Liver (tissue), 3 donors: Measurements from ENCODE around the gene SNRPF.

Experiments
- EGR1 ChIP-seq, 2 donors: IDR thresholded peaks; 2 replicates each; pipeline ENCODE4 v1.6.1; 2016 to 2018; ENCODE audit warnings: antibody characterized with exemption in 2 of 2, low read depth in 2 of 2
- FOXA1 ChIP-seq: IDR thresholded peaks from 2 replicates; pipeline ENCODE4 v1.6.1; 2016; ENCODE audit warnings: antibody characterized with exemption
- GABPA ChIP-seq, 2 donors: IDR thresholded peaks in 1 of 2; conservative IDR thresholded peaks in 1 of 2; 2 replicates each; pipeline ENCODE4 v1.6.1; 2016; ENCODE audit warnings: antibody characterized with exemption in 2 of 2, mild to moderate bottlenecking in 1 of 2, moderate library complexity in 1 of 2
- JUND ChIP-seq, 2 donors: IDR thresholded peaks; 2 replicates each; pipeline ENCODE4 v1.6.1; 2016; ENCODE audit warnings: antibody characterized with exemption in 2 of 2
- RAD21 ChIP-seq, 2 donors: IDR thresholded peaks; 2 replicates each; pipeline ENCODE4 v1.6.1; 2016; ENCODE audit warnings: antibody characterized with exemption in 2 of 2, mild to moderate bottlenecking in 2 of 2
- RXRA ChIP-seq, 2 donors: IDR thresholded peaks; 2 replicates each; pipeline ENCODE4 v1.6.1; 2017 to 2018; ENCODE audit warnings: antibody characterized with exemption in 2 of 2, mild to moderate bottlenecking in 1 of 2
- SP1 ChIP-seq: IDR thresholded peaks from 2 replicates; pipeline ENCODE4 v1.6.1; 2018; ENCODE audit warnings: antibody characterized with exemption, mild to moderate bottlenecking
- TAF1 ChIP-seq: conservative IDR thresholded peaks from 2 replicates; pipeline ENCODE4 v1.6.1; 2016; ENCODE audit warnings: antibody characterized with exemption, mild to moderate bottlenecking
- YY1 ChIP-seq: IDR thresholded peaks from 2 replicates; pipeline ENCODE4 v1.6.1; 2016; ENCODE audit warnings: antibody characterized with exemption, mild to moderate bottlenecking
- TF ChIP-seq, protein P1 (sequence below): fragments of 150-350 bp; IDR thresholded peaks from 2 replicates; pipeline ENCODE4 v1.5.1; 2017; ENCODE audit warnings: improper control_type of control experiment, low read depth, low read length; ENCODE audit not compliant: missing input control
- TF ChIP-seq, protein P2 (sequence below): IDR thresholded peaks from 2 replicates; pipeline ENCODE4 v1.6.1; 2016; ENCODE audit warnings: antibody characterized with exemption
- TF ChIP-seq, protein P3 (sequence below): IDR thresholded peaks from 2 replicates; pipeline ENCODE4 v1.6.1; 2016; ENCODE audit warnings: antibody characterized with exemption
- TF ChIP-seq, protein P4 (sequence below): IDR thresholded peaks from 2 replicates; pipeline ENCODE4 v1.6.1; 2016; ENCODE audit warnings: antibody characterized with exemption, mild to moderate bottlenecking
- donor health status: healthy.
- donor health status: healthy.

DNA sequence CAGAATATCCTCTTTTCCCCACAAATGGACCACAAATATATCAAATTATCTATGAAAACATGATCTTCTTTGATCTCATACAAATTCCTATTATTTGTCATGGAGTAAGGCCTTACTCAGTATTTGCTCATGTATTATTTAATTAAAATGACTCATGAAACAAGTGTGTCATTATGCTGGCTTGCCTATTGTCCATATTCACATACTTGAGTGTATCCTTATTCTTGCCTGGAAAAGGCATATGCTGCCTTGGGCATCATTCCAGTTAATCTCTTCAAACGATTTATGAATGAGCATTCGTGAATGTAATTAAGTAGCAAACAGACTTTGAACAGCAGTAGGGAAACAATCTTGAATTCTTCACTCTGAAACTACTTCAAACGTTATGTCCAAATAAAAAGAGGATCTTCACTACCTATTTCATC, 22.6 kb upstream of the SNRPF start:
- TF ChIP-seq, protein P1, sequence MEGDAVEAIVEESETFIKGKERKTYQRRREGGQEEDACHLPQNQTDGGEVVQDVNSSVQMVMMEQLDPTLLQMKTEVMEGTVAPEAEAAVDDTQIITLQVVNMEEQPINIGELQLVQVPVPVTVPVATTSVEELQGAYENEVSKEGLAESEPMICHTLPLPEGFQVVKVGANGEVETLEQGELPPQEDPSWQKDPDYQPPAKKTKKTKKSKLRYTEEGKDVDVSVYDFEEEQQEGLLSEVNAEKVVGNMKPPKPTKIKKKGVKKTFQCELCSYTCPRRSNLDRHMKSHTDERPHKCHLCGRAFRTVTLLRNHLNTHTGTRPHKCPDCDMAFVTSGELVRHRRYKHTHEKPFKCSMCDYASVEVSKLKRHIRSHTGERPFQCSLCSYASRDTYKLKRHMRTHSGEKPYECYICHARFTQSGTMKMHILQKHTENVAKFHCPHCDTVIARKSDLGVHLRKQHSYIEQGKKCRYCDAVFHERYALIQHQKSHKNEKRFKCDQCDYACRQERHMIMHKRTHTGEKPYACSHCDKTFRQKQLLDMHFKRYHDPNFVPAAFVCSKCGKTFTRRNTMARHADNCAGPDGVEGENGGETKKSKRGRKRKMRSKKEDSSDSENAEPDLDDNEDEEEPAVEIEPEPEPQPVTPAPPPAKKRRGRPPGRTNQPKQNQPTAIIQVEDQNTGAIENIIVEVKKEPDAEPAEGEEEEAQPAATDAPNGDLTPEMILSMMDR, result no peak
- TF ChIP-seq, protein P2, sequence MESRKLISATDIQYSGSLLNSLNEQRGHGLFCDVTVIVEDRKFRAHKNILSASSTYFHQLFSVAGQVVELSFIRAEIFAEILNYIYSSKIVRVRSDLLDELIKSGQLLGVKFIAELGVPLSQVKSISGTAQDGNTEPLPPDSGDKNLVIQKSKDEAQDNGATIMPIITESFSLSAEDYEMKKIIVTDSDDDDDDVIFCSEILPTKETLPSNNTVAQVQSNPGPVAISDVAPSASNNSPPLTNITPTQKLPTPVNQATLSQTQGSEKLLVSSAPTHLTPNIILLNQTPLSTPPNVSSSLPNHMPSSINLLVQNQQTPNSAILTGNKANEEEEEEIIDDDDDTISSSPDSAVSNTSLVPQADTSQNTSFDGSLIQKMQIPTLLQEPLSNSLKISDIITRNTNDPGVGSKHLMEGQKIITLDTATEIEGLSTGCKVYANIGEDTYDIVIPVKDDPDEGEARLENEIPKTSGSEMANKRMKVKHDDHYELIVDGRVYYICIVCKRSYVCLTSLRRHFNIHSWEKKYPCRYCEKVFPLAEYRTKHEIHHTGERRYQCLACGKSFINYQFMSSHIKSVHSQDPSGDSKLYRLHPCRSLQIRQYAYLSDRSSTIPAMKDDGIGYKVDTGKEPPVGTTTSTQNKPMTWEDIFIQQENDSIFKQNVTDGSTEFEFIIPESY, result no peak
- TF ChIP-seq, protein P3, sequence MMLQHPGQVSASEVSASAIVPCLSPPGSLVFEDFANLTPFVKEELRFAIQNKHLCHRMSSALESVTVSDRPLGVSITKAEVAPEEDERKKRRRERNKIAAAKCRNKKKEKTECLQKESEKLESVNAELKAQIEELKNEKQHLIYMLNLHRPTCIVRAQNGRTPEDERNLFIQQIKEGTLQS, result no peak
- TF ChIP-seq, protein P4, sequence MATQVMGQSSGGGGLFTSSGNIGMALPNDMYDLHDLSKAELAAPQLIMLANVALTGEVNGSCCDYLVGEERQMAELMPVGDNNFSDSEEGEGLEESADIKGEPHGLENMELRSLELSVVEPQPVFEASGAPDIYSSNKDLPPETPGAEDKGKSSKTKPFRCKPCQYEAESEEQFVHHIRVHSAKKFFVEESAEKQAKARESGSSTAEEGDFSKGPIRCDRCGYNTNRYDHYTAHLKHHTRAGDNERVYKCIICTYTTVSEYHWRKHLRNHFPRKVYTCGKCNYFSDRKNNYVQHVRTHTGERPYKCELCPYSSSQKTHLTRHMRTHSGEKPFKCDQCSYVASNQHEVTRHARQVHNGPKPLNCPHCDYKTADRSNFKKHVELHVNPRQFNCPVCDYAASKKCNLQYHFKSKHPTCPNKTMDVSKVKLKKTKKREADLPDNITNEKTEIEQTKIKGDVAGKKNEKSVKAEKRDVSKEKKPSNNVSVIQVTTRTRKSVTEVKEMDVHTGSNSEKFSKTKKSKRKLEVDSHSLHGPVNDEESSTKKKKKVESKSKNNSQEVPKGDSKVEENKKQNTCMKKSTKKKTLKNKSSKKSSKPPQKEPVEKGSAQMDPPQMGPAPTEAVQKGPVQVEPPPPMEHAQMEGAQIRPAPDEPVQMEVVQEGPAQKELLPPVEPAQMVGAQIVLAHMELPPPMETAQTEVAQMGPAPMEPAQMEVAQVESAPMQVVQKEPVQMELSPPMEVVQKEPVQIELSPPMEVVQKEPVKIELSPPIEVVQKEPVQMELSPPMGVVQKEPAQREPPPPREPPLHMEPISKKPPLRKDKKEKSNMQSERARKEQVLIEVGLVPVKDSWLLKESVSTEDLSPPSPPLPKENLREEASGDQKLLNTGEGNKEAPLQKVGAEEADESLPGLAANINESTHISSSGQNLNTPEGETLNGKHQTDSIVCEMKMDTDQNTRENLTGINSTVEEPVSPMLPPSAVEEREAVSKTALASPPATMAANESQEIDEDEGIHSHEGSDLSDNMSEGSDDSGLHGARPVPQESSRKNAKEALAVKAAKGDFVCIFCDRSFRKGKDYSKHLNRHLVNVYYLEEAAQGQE, result no peak
- TF ChIP-seq FOXA1 (no peak), YY1 (no peak), JUND (IDR thresholded peaks at IDR 0.05) (no peak), RAD21 (IDR thresholded peaks at IDR 0.05) (no peak), TAF1 (no peak), EGR1 (IDR thresholded peaks at IDR 0.05; ENCODE audit: low read depth in 2 of 2) (no peak), SP1 (no peak), RXRA (IDR thresholded peaks at IDR 0.05) (no peak), GABPA (IDR thresholded peaks at IDR 0.05 in 1 of 2, conservative IDR thresholded peaks at IDR 0.05 in 1 of 2) (no peak)
